ENCODE measurements around the gene MORN1.

The MORN1 gene

DNA sequence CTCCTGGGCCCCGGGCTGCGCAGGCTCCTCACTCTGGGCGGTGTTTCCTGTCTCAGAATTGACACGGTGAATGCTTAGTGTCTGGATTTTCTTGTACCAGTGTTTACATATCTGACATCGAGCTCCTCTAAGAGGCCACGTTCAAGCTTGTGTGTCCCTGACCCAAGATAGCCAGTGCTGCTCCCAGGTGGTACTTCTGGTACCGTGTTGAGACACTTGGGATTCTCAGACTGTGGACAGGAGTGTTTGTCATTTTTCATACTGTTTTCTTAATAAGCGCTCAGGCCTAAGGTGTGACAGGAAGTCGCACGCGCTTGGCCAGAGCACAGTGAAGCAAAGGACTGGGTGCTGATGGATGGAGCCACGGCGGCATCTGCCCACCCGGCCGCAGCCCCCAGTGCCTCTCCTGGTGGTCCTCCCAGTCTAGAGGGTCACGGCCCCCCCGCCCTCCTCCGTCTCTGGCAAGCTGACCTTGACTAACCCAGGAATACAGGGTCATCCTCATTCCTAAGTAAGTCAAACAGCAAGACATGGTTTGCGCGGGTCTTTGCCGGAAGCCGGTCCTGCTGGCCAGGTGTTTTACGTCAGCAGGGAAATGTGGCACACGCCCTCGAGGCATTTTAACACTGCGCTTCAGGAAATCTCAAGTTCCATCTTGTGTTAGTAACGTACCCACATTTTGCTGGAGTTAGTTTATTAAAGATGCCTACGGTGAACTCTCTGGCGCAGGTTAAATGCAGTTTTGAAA, 13.0 kb upstream of the MORN1 start:
- no peak for FAIRE-seq

DNA sequence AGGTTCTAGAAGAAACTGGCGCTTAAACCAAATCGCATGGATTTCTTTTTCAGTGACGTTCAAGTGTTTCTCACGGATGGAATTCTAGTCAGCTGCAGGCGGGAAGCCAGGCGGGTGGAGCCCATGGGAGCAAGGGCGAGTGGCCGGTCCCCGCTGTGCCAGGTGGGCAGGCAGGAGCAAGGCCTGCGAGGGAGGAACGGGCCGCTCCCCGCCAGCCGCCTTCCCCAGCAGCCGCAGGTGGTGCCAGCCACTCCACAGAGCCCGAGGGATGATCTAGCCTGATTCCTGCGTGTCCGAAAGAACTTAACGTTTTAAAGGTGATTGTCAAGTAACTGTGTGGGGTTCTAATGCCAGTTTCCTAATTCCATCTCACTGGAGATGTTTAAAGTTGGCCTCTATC, 11.9 kb upstream of the MORN1 start:
- no peak for FAIRE-seq

DNA sequence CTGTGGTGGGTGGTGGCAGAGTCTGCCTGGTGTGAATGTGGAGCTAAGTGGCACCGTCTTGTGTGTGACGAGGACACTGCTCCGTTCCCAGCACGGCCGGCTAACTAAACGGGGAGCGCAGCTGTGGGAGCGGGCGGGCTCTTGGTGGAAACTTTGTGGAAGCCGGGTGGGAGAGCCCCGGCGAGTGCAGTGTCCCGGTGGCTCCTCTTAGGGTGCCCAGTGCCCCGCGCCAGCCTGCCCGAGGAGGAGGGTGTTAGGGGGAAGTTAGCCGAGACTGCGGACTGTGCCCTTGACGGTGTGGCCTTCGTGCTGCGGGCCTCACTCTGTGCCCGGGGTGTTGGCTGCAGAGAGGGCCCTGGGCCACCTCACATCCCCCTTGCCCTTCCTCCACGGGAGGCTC, 11.1 kb upstream of the MORN1 start:
- FAIRE-seq, result no peak

DNA sequence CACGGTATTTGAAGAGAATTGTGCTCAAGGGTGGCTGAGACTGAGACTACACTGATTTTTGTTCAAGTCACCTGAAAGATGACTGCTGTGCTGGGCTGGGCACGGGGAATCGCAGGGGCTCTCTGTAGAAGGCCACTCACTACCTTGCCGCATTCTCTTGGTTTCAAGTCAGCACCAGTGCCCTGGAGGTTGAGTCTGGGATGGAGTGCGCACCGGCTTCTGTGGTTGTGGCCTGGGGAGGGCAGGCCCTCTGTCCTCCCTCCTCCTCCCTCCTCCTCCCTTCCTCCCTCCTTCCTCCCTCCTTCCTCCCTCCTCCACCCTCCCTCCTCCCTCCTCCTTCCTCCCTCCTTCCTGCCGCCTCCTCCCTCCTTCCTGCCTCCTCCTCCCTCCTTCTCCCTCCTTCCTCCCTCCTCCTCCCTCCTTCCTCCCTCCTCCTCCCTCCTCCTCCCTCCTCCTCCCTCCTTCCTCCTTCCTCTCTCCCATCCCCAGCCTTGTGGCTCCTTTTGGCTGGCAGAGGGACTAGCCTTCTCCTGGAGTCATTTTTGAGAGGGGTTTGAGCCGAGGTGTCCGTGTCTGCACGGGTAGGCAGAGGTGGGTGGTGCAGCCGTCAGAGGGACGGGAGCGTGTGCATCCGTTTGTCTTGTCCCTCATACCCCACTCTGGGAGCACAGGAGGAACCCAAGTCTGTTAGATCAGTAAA, 9.7 kb upstream of the MORN1 start:
- FAIRE-seq, result no peak

DNA sequence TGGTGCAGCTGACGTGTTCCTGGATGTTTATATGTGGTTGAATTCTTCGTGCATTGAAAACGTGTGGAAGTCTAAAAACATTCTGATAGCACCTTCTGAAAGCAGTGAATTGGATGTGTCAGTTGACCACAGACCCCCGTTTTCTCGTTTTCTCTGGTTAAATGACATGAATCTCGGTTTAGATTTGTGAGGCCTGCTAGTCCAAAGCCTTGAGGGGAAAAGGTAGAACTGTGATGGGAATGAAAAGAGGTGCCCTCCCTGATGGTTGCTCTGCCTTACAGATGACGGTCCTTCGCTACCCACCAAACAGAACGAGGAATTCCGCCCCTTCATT, 9.2 kb upstream of the MORN1 start:
- no peak for FAIRE-seq

DNA sequence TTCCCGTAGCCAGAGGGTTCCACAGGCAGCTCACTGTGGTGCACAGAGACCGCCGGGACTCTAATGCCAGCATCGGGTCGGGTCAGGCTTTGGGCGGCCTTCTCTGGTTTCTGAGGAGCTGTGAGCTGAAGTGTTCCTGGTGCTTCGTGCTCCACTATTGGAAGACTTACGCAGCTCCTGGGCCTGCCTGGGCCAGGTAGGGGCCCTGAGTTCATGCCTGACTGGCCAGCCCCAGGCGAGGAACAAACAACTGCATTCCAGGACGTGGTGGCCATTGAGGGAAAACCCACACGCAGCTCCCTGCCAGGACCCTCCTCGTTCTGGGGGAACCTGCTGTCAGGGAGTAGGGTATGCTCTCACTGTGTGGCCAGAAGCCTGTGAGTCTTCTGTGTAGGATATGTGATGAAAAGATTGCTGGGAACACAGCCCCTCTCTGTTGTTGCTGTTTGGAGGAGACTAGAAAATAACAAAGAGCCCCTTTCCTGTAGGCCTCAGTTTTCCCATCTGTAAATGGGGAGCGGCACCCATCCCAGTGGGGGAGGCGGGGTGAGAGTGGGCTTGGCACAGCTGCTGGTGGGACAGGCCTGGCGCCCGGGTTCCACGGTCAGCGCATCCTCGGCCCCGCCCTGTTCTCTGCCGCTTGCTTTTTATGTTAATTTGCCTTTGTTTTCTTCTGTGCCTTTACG, 8.7 kb upstream of the MORN1 start:
- FAIRE-seq, result no peak

DNA sequence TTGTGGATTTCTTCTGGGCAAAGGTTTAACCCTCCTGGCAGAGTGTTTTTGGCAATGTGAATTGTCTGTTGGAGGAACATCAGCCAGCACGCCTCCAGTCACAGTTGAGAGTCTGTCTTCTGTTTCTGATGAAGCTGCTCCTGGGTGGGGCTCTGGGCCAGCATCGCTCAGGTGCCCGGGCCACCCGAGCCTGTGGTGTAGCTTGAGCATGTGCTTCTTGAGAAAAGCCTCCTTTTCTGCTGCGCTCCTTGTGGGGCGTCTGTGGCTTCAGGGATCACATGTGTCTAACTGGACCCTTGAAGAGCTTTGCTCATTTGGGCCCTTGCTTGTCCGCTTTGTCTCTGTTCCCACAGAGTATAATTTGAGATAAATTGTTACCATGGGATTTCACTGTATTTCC, 7.5 kb upstream of the MORN1 start:
- FAIRE-seq, result no peak

DNA sequence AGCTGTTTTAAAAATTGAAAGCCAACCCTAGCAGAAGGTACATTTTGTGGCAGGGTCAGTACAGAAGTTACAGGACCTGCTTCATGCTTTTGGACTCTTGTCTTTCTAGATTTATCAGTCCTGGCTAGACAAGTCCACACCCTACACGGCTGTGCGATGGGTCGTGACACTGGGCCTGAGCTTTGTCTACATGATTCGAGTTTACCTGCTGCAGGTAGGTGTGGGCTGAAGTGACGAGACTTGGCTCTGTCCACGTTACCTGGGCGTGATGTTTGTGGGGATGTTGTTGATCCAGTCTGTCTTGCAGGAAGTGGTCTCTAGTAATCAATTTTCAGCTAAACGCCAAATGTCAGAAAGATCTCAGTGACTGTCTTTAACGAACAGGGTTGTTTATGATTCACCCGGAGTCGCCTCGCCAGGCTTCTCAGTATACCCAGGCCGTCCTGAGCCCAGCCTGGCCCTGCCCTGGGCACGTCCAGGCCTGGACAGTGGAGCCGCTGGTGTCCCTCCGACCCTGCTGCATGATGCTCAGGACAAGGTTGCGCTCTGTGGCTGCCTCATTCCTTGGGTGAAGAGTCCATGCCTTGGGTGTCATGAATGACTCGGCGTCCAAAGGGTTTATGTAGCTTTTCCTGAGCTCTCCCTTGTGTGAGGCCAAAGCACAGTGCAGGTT, 5.8 kb upstream of the MORN1 start:
- no peak for FAIRE-seq

DNA sequence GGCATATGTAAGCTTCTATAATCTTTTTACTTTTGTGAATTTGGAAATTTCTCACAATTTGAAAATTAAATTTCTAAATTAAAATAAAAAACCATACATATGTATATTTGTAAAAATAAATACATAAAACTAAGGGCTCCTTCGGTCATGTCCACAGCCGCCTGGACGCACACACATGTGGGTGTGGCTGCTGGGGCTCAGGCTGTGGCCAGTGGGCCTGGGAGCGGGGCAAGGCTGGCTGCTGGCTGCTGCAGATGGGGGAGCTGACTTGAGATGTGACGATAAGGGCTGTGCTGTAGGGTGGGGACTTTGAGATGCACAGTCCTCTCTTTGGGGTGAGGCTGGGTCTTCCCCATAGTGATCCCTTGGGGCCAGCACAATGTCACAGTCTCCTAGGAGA, 5.1 kb upstream of the MORN1 start:
- no peak for FAIRE-seq

DNA sequence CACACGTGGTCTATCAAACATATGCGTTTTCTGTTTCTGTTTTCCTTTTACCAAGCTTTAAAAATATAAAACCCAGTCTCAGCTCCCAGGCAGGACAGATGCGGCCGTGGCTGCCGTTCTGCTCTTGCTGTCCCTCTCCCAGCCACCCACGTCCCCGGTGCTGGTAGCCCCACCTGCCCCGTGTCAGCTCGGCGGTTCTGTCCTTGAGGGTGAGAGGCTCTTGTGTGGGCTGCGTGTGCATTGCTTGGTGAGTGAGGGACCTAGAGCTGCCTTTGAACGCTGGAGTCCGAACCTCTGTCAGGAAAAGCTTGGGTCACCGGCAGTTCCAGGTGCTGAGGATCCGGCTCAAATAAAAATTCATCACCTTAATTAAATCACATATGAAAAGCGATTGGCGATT, 4.7 kb upstream of the MORN1 start:
- no peak for FAIRE-seq

DNA sequence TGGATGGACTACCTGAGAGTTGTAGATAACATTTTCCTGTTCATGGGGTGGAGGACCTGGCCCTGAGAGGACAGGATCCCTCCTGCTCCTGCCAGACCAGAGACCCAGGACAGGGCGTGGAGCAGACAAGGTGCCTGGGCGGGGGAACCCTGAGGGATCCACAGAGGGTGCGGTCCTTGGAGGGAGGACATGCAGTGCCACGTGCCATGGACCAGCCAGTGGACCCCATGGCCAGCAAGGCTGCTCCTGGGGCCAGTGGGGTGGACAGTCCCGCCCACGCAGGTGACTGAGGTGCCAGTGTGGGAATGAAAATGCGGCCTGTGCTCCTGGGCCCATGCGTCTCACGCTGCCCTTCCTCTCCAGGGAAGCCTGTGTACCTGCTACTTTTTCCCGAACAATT, 3.9 kb upstream of the MORN1 start:
- FAIRE-seq, result no peak

DNA sequence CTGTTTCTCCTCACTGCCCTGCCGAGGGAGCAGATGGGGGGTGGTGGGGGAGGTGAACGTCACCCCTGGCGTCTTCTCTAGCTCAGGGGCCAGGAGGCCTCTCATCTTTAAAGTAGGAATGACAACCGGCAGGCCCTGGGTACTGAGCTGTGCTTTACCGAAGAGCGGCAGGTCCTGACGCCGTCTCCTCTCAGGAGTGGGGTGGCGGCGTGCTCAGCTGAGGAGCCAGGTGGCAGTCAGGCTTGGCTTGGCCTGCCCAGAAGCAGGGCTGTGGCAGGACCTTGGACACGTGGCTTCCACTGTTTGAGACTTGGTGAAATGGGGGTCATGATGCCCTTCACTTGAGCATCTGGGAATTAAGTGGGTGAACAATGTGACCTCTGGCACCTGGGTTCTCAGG, 3.4 kb upstream of the MORN1 start:
- FAIRE-seq, result no peak

DNA sequence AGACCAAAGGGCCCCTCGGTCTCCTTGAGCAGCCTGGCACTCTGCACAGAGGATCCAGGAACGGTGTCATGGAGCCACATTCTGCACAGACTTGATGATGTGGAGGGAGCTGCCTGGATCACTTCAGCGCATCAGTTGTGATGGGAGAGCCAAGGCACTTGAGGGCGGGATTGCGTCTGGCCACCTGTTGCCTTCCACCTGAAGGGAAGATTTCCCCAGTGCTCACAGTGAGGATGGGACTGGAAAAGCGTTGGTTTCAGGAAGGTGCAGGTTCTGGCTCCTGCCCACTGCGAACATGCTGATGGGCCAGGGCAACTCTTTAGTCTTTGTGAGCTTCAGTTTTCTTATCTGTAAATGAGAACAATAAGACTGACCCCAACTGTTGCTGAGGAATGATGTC, 2.9 kb upstream of the MORN1 start:
- no peak for FAIRE-seq

DNA sequence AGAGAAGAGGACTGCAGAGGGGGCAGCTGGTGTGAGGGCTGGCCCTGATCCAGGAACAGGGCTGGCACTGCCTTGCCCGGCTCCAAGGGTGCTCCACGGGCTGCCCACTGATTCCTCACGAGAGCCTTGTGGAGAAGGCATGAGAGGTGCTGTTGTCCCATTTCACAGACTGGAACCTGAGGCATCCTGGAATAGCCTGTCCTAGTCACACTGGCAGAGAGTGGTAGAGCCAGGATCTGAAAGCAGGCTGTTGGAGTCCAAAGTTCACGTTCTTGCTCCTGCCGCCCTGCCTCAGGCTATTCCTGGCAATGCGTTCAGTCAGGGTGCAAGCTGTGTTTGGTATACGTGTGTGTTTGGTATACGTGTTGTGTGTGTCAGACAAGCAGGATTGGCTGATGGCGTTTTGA, 2.1 kb upstream of the MORN1 start:
- no peak for FAIRE-seq

DNA sequence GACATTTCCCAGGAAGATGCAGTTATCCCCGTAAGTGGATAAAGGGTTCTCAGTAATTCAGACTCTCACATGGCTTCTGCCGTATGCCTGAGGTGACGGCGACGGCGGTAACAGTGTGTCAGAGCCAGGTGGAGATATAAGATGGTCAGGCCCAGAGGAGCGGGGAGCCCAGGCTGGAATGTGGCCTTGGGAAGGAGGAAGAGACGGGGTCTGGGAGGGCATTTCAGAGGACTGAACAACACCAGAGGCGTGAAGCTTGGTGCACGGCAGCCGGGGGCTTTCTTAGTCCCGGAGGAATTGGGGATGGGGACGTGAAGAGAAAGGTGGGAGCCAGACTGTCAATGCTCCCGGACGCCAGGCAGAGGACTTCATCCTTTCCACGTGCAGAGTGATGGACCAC, 1.3 kb upstream of the MORN1 start:
- no peak for FAIRE-seq

DNA sequence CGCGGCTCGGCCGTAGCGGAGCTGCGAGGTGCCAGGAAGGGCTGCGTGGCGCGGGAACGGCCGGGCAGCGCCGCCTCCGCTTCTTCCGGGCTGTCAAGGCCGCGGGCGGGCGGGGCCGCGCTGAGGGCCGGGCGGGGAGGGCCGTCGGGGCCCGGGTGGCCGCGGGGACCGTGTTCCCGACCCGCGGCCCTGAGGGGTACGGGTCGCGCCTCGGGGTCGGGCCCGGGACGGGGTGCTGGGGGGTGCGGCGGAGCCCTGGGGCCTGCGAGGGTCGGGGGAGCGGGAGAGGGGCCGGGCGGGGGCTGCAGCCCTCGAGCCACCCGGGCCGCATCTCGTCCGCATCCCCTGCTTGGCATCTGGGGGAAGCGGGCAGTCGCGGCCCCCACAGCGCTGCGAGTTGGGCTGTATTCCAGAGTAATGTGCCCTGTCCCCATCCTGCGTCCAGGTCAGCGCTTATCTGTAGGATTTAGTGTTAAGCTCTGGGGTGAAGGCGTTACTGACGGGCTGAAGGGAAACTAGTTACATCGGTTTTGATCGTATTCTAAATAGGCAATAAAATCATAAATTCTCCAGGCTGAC, 666 bp upstream of the MORN1 start:
- FAIRE-seq, result no peak

DNA sequence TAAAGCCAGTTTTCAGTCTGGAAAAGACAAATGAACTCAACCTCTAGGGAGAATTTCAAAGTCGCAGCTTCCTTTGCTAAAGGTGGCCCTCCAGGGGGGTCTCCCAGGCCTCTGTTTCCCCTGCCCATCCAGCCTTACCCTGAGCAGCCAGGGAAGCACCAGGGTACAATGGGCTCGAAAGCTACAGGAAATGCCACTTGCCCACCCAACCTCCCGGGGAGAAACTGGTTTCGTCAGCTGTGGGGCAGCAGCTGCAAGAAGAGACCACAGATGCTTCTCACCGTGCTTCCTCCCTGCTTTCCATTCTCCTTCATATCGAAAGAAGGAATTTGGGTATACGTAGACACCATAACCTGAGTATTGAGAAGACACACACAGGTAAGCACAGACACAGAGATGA, 1.7 kb downstream of the MORN1 start:
- FAIRE-seq, result no peak

DNA sequence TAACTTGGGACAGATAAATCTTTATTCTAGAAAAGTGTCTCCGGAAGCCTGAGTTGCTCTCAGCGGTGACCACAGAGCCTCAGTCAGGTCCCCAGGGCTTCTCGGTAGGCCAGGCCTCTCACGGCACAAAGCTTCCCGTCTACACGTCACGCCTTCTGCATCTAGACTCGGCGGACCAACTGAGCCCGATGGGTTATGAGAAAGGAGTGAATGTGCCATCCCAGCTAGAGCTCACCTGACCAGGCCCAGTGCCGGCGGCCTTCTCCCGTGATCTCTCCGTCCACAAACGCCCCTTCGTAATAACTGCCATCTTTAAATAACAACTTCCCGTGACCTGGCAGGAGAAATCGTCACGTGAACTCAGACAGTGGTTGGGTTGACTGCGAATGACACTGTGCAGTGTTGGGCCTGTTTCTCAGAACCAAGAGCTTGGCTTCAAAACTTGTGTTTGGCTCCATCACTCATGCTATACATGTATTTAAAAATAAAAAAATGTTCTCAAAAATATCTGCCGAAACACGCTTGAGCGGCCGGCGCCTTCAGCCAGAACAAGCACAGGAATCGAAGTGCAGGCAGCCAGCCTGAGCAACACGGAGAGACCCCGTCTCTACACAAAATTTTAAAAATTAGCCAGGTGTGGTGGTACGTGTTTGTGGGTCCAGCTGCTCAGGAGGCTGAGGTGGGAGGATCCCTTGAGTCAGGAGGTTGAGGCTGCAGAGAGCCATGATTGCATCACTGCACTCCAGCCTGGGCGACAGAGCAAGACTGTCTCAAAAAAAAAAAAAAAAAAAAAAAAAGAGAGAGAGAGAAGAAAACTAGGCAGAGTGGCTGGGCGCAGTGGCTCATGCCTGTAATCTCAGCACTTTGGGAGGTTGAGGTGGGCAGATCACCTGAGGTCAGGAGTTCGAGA, 3.1 kb downstream of the MORN1 start:
- FAIRE-seq, result no peak

DNA sequence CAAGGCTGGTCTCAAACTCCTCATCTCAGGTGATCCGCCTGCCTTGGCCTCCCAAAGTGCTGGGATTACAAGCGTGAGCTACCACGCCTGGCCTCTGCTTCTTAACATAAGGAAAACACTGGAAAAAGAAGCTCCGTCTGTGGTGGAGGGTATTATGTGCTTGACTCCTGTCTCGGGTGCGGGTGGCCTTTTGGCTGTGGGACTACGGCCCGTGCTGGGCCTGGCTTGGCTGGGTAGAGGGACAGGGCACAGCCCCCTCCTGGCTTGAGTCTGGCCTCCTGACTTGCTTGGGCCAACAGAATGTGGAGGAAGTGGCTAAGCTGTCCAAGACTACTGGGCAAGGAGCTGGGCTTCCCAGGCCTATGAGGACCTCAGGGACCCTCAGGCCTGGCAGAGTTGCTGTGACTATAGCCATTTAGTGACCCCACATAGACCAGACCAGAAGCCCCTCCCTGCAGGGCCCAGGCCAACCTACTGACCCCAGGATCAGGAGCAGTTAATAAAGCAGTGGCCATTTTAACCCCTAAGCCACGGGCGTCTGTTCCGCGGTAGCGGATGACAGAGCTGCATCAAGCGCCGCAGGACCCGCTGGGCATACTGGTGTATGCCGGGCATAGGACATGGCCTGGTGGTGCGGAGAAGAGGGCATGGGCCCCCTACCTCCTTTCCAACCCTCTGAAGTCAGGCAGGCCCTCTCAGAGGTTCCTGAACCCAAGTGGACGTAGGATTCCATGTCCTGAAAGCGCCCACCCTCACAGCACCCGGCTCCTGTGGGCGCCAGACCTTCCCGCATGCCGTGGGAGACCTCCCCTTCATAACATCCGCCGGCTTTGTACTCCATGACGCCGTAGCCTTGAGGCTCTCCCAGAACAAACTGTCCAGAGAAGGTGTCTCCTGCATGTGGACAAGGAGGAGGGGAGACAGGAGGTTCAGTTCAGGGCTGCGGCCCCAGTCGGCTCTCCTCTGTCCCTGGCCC, 4.4 kb downstream of the MORN1 start:
- FAIRE-seq, result no peak

DNA sequence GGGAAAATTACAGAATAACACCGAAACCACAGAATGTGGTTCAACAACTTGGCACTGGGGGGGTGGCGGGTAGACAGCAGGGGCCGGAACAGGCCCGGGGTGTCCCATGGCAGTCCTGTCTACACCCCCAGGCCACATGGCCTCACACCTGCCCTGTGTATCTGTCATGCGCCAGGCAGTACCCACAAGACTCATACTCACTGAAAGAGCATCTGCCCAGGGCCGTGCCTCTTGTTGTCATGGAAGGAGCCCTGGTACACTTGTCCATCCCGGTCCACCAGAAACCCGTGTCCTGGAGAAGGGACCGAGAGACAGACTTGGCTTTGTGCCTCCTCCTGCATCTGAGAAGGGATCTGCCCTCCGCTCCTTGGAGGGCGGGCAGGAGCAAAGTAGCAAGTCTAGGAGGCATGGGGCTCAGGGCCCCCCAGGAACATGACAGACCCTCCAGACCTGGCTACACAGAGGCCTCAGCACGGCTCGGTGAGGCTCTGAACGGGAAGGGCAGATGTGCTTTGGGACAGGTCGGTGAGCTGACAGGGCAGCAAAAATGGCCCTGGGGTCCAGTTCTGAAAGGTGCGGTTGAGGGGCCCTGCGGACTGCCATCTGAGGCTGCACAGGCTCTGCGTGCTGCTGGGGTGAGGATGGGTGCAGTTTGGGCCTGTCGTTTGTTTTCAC, 5.6 kb downstream of the MORN1 start:
- no peak for FAIRE-seq
